Naive thymus-derived CD8-positive, alpha-beta T cell (primary cell): ENCODE results near the gene NCAM2. TPM values are rescaled to one million over a fixed set of nuclear protein-coding genes. Genes with fewer than 3 reads are reported as not detected.
A peak's percentile ranks its signal among the peaks of the same experiment; 100 is the strongest.

ENCODE experiments used
- ATAC-seq, 2 donors: fragments of 150-1000 bp; cut with Tn5 transposase in 1 of 2; sonication (Bioruptor Pico), chemical (Tn5 transposase) in 1 of 2; 1 replicate in 1 of 2; 2 replicates in 1 of 2; pipeline ENCODE4 v1.10.0; 2021; ENCODE audit warnings: mild to moderate bottlenecking in 2 of 2, moderate library complexity in 2 of 2
- POLR2A ChIA-PET: fragments of 350-600 bp; sonication (Branson Sonifier 250); formaldehyde crosslinking; loops from one replicate; lab custom pipeline; 2021; ENCODE audit warnings: antibody characterized with exemption; lab: Charles Lee
- DNase-seq, 10 donors: peaks; one replicate each; pipeline versions ENCODE4 v3.0.0 to v3.0.0-alpha.2; 2020 to 2022
- H3K27ac Mint-ChIP-seq, 10 donors: one replicate each; pipeline ENCODE4 v1.8.0; 2020 to 2022; ENCODE audit warnings: mild to moderate bottlenecking in 10 of 10, mixed read lengths in 10 of 10, moderate library complexity in 4 of 10, inconsistent platforms in 1 of 10
- H3K27me3 Mint-ChIP-seq, 5 donors: one replicate each; pipeline ENCODE4 v1.8.0; 2021 to 2022; ENCODE audit warnings: mixed read lengths in 5 of 5
- H3K36me3 Mint-ChIP-seq, 3 donors: one replicate each; pipeline ENCODE4 v1.8.0; 2020 to 2022; ENCODE audit warnings: mixed read lengths in 3 of 3, mild to moderate bottlenecking in 2 of 3, inconsistent platforms in 1 of 3
- H3K4me1 Mint-ChIP-seq, 4 donors: one replicate each; pipeline ENCODE4 v1.8.0; 2021 to 2022; ENCODE audit warnings: mixed read lengths in 4 of 4
- H3K4me3 Mint-ChIP-seq, 10 donors: one replicate each; pipeline ENCODE4 v1.8.0; 2020 to 2022; ENCODE audit warnings: mild to moderate bottlenecking in 10 of 10, mixed read lengths in 10 of 10, moderate library complexity in 6 of 10, inconsistent platforms in 1 of 10
- H3K9me3 Mint-ChIP-seq, 9 donors: one replicate each; pipeline ENCODE4 v1.8.0; 2020 to 2022; ENCODE audit warnings: mixed read lengths in 9 of 9, mild to moderate bottlenecking in 3 of 9, inconsistent platforms in 1 of 9, moderate library complexity in 1 of 9
- polyA plus RNA-seq, 3 donors: library from polyadenylated mRNA; unstranded; fragments of 300-500 nt; fragmentation: Illumina TruSeq; gene quantifications; one replicate each; pipeline ENCODE4 v1.2.3, GENCODE V29; 2021
- total RNA-seq, 8 experiments: library from RNA in 2 of 8; stranded (reverse) in 2 of 8; gene quantifications; one replicate each; pipeline ENCODE4 v1.2.3 and lab custom pipeline; 2021 to 2026

NCAM2 gene
- total and polyA plus RNA-seq, 5 experiments from 2014 or later, result not detected

DNA sequence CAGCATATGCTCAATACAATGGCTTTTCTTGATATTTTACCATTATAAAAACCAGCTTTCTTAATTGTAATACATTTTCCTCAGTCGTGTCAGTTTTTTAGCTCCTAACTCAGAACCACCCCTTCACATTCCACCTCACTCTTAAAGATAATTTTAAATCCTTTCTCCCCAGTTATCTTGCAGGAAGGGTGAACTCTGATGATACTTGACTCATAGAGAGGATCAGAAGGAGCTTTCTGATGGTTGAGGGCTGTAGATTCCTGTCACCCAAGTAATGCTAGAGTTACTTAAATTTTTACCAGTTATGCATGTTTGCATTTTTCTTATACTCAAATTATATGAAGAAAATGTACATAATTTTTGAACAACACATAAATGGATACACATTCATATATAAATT is 233.7 kb downstream of the NCAM2 start:
- H3K4me1 Mint-ChIP-seq, result no peaks in the 10 kb centered on the region
- DNase-seq (no peak), ATAC-seq (no peak)
- POLR2A ChIA-PET, result no interaction called here
- no peak overlapping the region for H3K27ac Mint-ChIP-seq
- no peaks in the 10 kb centered on the region for H3K27me3 Mint-ChIP-seq
- no peaks in the 10 kb centered on the region for H3K36me3 Mint-ChIP-seq
- no peak overlapping the region for H3K4me3 Mint-ChIP-seq
- peaks cover 0 to 4% (median 0%) of the 10 kb centered on the region in 9 donors for H3K9me3 Mint-ChIP-seq

DNA sequence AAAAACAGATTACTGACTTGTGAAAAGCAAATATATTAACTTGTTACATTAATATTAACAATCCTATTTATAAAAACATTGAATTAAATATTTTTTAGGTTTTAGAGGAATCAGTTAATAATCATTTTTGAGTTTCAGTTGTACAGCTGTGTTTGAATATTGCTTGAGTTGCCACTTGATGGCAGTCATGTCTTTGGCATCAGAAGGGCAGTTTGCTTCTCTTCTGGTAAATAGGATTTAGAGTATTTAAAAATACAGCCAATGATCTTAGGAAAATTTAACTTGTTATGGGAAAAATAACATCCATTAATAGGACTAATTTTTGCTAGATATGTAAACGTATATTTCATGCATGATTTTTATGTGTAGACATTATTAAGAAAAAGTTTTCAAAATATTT is 234.1 kb downstream of the NCAM2 start:
- no peak overlapping the region for H3K4me3 Mint-ChIP-seq
- POLR2A ChIA-PET, result no interaction called here

DNA sequence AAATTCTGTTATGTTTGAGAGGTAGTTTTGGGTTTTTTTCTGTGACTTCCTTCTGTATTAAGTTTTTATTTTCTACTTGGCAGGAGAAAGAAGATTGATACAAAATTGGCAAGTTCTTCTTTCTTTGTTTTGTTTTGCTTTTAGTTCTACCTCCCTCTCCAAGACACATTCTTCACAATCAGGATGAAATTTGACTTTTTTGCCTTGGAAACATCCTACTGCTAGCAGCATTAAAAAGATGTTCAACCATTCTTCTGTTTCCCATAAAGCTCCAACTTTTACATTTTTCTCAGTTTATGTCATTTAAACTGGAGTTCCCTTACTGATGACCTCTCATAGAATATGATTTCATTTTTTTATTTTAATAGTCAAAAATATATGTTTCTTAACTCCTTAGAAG is 234.8 kb downstream of the NCAM2 start:
- no peaks in the 10 kb centered on the region for H3K36me3 Mint-ChIP-seq
- DNase-seq (no peak), ATAC-seq (no peak)
- peaks cover 0 to 4% (median 0%) of the 10 kb centered on the region in 9 donors for H3K9me3 Mint-ChIP-seq
- no peak overlapping the region for H3K4me3 Mint-ChIP-seq
- H3K27me3 Mint-ChIP-seq, result no peaks in the 10 kb centered on the region
- H3K27ac Mint-ChIP-seq, result no peak overlapping the region
- H3K4me1 Mint-ChIP-seq, result no peaks in the 10 kb centered on the region
- POLR2A ChIA-PET, result no interaction called here

More for the DNA sequence above, 234.1 kb downstream of the NCAM2 start:
- peaks cover 0 to 4% (median 0%) of the 10 kb centered on the region in 9 donors for H3K9me3 Mint-ChIP-seq
- DNase-seq (no peak), ATAC-seq (no peak)
- H3K27ac Mint-ChIP-seq, result no peak overlapping the region
- no peaks in the 10 kb centered on the region for H3K36me3 Mint-ChIP-seq
- no peaks in the 10 kb centered on the region for H3K27me3 Mint-ChIP-seq
- no peaks in the 10 kb centered on the region for H3K4me1 Mint-ChIP-seq

DNA sequence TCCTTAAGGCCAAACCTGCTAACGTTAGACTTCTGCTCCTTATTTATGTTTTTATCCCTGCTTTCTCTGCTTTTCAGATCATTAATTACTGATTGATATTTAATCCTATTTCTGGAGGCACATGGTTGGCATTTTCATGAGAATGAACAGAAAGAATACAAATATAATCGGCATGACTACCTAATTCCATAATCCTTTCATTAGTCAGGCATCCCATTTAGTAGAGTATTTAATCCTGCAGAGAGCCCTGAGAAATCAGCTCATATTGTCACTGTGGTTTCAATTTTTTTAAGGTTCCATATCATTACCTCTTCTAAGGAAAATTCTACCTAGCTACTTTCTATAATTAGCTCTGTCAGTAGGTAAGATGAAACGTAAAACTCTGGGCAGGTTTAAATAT is 238.8 kb downstream of the NCAM2 start:
- Mint-ChIP-seq H3K4me3 (no peak overlapping the region), H3K27ac (no peak overlapping the region), H3K36me3 (no peaks in the 10 kb centered on the region), H3K27me3 (no peaks in the 10 kb centered on the region), H3K4me1 (no peaks in the 10 kb centered on the region), H3K9me3 (peaks cover 0 to 3% (median 0%) of the 10 kb centered on the region in 9 donors)
- no peak for ATAC-seq
- POLR2A ChIA-PET, result no interaction called here
- DNase-seq, result no peak

DNA sequence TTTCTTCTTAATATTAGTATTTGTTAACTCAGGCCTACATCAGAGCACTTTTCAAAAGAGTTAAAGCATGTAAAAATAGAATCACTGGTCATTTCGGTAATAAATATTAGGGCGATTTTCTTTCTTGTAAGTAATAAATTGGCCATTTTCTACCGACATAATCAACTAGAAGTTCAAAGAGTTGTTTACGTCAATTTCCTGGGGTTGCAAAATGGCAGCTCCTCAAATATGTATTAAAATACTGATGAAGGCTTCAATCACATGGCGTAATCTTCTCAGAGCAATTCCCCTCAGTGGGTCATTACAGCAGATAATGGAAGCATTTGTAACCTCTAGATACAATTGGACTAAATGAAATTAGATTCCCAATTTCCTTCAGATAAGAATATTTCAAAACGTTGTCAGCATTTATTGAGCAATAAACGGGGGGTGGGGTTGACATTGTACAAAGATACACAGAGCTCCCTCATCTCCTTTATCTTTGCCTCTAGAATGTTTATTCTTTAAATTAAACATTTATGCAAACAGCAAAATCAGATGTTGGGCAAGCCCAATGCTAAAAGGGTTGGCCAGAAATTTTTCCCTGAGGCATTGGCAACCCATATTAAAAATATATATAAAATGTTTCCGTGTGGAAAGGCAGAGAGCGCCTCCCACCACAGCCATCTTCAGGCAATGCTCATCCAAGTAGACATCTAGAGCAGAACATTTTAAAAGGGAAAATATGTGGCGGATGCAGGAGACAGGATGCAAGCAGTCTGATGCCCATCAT is 240.6 kb downstream of the NCAM2 start:
- Mint-ChIP-seq H3K4me3 (no peak overlapping the region), H3K9me3 (peaks cover 0 to 8% (median 0%) of the 10 kb centered on the region in 9 donors), H3K27me3 (no peaks in the 10 kb centered on the region), H3K36me3 (no peaks in the 10 kb centered on the region), H3K27ac (no peak overlapping the region), H3K4me1 (no peaks in the 10 kb centered on the region)
- ATAC-seq (no peak), DNase-seq (no peak)
- POLR2A ChIA-PET, result no interaction called here

DNA sequence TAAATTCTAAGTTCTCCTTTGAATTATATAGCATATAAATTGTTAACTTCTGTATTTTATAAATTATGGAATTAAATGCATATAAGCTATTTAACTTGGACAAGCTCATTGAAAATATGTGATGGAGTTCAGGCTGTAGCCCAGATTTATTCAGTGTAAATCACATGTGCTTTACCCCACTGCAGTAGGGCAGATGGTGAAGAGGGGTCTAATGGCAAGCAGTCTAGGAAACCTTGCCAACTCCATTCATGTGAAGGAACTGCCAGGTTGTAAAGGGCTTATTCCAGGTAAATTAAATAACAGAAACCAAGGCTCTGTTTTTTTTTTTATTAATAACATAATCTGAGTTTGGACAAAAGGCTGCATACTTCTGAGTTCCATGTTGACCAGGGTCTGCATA is 243.2 kb downstream of the NCAM2 start:
- Mint-ChIP-seq H3K36me3 (no peaks in the 10 kb centered on the region), H3K4me3 (no peak overlapping the region), H3K27ac (no peak overlapping the region), H3K27me3 (no peaks in the 10 kb centered on the region), H3K9me3 (peaks cover 0 to 12% (median 0%) of the 10 kb centered on the region in 9 donors), H3K4me1 (no peaks in the 10 kb centered on the region)
- ATAC-seq (no peak), DNase-seq (no peak)
- POLR2A ChIA-PET, result no interaction called here

DNA sequence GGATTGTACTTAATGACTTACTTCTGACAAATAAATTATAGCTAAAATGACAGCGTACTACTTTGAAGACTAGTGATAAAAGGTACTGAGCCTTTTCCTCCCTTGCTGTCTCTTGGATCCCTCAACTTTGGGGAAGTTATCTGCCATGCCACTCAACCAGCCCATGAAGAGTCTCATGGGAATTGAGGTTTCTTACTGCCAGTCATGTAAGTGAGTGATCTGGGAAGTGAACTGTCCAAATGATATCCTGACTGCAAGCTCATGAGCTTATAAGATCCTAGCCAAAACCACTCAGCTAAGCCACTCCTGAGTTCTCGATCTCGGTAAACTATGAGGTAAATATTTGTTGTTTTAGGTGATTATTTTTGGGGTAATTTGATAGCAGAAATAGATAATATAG is 247.8 kb downstream of the NCAM2 start:
- ATAC-seq (no peak), DNase-seq (no peak)
- H3K27ac Mint-ChIP-seq, result no peak overlapping the region
- no peaks in the 10 kb centered on the region for H3K4me1 Mint-ChIP-seq
- no peaks in the 10 kb centered on the region for H3K27me3 Mint-ChIP-seq
- POLR2A ChIA-PET, result no interaction called here
- H3K9me3 Mint-ChIP-seq, result peaks cover 0 to 10% (median 0%) of the 10 kb centered on the region in 9 donors
- no peak overlapping the region for H3K4me3 Mint-ChIP-seq
- no peaks in the 10 kb centered on the region for H3K36me3 Mint-ChIP-seq

DNA sequence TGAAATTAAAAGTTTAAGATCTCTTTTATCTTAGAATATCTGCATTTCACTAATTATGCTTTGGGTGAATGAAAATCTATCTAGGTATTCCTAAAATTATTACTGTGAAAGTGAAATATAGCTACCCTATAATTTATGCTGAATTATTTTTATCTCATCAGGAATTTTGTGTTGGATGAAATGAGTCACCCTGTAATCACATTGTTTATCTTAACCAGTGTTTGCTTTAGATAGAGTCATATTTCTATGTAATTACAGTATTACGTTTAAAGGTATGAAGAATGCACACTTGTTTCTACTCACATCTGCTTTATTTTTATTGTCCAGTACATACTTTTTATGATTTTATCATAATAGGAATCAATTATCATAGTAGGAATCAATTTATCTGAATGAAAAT is 249.2 kb downstream of the NCAM2 start:
- POLR2A ChIA-PET, result no interaction called here
- H3K9me3 Mint-ChIP-seq, result peaks cover 0 to 10% (median 0%) of the 10 kb centered on the region in 9 donors
- H3K4me3 Mint-ChIP-seq, result no peak overlapping the region
- DNase-seq (no peak), ATAC-seq (no peak)
- no peaks in the 10 kb centered on the region for H3K4me1 Mint-ChIP-seq
- H3K27ac Mint-ChIP-seq, result no peak overlapping the region
- no peaks in the 10 kb centered on the region for H3K36me3 Mint-ChIP-seq
- H3K27me3 Mint-ChIP-seq, result no peaks in the 10 kb centered on the region

DNA sequence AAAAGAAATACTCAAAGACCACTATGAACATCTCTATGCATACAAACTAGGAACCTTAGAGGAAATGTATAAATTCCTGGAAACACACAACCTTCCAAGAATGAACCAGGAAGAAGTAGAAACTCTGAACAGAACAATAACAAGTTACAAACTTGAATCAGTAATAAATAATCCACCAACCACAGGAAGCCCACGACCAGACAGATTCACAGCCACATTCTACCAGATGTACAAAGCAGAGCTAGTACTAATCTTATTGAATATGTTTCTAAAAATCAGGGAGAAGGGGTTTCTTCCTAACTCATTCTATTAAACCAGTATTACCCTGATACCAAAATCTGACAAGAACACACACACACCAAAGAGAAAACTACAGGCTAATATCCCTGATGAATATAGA is 263.8 kb downstream of the NCAM2 start:
- H3K9me3 Mint-ChIP-seq, result peaks cover 0 to 11% (median 2%) of the 10 kb centered on the region in 9 donors
- no peak for ATAC-seq
- no peak overlapping the region for H3K4me3 Mint-ChIP-seq
- peaks cover 0 to 1% (median 0%) of the 10 kb centered on the region in 5 donors for H3K27me3 Mint-ChIP-seq
- H3K36me3 Mint-ChIP-seq, result no peaks in the 10 kb centered on the region
- POLR2A ChIA-PET, result no interaction called here
- no peak overlapping the region for H3K27ac Mint-ChIP-seq
- H3K4me1 Mint-ChIP-seq, result no peaks in the 10 kb centered on the region
- DNase-seq, result no peak

DNA sequence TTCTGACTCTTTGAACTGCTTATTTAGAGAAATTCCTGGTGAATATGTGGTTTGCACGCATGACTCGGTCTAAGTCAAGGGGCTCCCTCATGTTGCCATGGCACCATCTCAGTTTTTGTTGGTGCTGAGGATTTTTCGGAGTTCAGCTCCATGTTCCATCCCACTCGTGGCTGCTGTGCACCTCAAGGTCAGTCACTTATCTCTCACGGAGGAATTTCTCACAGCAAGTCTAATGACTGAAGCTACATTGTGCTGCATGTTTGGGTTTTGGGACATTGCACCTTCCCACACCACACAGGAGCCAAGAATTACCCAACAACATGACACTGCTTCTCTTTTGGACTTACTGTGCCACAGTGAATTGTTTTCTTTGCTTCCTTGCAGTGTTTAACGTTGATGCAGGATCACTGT is 269.9 kb downstream of the NCAM2 start:
- ATAC-seq, result no peak
- no peaks in the 10 kb centered on the region for H3K4me1 Mint-ChIP-seq
- peak overlapping the region in 1 of 10 donors; percentile 23 for H3K4me3 Mint-ChIP-seq
- H3K27me3 Mint-ChIP-seq, result no peaks in the 10 kb centered on the region
- POLR2A ChIA-PET, result no interaction called here
- peaks cover 0 to 6% (median 0%) of the 10 kb centered on the region in 9 donors for H3K9me3 Mint-ChIP-seq
- DNase-seq, result no peak
- no peak overlapping the region for H3K27ac Mint-ChIP-seq
- no peaks in the 10 kb centered on the region for H3K36me3 Mint-ChIP-seq

DNA sequence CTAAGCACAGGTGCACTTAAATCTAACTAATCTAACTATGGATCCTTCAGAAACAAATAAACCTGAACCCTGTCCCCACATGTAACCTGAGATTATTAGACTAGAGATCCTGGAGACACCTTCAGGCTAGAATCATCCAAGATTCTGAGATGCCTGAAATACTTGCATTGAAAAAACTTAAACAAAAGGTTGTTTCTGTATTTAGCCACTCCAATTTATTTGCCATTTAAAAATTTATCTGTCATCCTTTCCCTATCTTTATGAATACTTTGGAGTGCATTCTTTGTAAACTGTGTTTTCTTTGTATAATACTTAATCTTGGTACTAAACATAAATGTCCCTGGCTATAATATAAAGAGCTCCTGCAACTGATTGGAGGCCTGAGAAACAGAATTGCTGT is 270.7 kb downstream of the NCAM2 start:
- Mint-ChIP-seq H3K4me3 (no peak overlapping the region), H3K36me3 (no peaks in the 10 kb centered on the region), H3K4me1 (no peaks in the 10 kb centered on the region), H3K27me3 (no peaks in the 10 kb centered on the region), H3K9me3 (peaks cover 0 to 5% (median 0%) of the 10 kb centered on the region in 9 donors), H3K27ac (no peak overlapping the region)
- DNase-seq (no peak), ATAC-seq (no peak)
- POLR2A ChIA-PET, result no interaction called here

DNA sequence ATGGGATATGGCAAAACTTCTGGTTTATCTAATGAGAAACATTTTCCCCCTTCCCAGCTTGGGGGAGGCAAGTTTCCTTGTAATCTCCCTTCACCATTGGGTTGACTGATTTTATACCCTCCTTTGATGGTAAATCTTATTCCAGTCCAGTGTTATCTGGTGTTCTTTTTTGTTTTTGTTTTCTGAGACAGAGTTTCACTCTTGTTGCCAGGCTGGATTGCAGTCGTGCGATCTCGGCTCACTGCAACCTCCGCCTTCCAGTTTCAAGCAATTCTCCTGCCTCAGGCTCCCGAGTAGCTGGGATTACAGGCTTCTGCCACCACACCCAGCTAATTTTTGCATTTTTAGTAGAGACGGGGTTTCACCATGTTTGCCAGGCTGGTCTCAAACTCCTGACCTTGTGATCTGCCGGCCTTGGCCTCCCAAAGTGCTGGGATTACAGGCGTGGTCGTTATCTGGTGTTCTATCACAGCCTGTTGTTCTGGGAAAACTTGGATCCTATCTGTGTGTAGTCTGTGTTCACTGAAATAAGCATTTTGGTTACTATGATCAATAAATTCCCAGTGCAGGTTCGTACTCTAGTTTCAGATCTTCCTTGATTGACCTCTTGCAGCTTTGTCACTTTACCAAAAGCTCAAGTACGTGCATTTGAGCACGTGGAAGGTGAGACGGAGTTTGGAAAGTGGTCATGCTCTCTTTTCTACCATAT is 281.1 kb downstream of the NCAM2 start:
- no peaks in the 10 kb centered on the region for H3K4me1 Mint-ChIP-seq
- ATAC-seq (no peak), DNase-seq (no peak)
- H3K27me3 Mint-ChIP-seq, result no peaks in the 10 kb centered on the region
- no peak overlapping the region for H3K27ac Mint-ChIP-seq
- no peaks in the 10 kb centered on the region for H3K36me3 Mint-ChIP-seq
- peaks cover 0 to 11% (median 0%) of the 10 kb centered on the region in 9 donors for H3K9me3 Mint-ChIP-seq
- no peak overlapping the region for H3K4me3 Mint-ChIP-seq
- POLR2A ChIA-PET, result no interaction called here

DNA sequence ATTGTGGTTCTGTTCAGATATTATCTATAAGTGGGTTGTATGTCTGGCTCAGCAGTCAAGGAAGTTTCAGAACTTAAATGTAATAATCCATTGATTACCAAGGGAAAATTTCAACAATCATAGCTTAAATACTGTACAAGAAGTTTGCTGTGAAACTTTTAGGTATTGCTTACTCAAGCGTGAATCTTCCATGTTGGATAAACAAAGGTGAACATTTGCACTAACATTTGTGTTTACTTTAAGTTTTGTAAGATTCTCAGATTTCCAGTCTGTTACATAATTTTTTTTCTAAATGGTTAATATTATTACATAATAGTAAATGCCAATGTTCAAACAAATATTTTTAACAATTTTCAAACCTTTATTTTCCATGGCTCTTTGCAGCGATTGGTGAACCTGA is 285.6 kb downstream of the NCAM2 start:
- Mint-ChIP-seq H3K36me3 (no peaks in the 10 kb centered on the region), H3K27ac (no peak overlapping the region), H3K9me3 (peaks cover 0 to 10% (median 0%) of the 10 kb centered on the region in 9 donors), H3K4me1 (no peaks in the 10 kb centered on the region), H3K27me3 (no peaks in the 10 kb centered on the region), H3K4me3 (no peak overlapping the region)
- DNase-seq (no peak), ATAC-seq (no peak)
- POLR2A ChIA-PET, result no interaction called here
